ENCODE measurements around the gene ENPP1.

ENPP1 gene

GRCh38 chr6:131807644-131808459 lies at the start of gene ENPP1:
Gene ENPP1, plus strand, starts transcription at chr6:131808020. Its CDS starts 16 bp downstream, at chr6:131808036.
- DNase-seq (ENCODE audit: low read depth, low spot score), result no peak
- H3K27ac ChIP-seq, result no peak within 1 kb of the TSS

- DNase-seq (ENCODE audit: low read depth, low spot score), result no peak
- no peak overlapping the region for H3K27ac ChIP-seq
Measured at GRCh38 chr6:131758920-131759319, 48.9 kb upstream of the ENPP1 start.

GRCh38 chr6:131761060-131761761 lies 46.6 kb upstream of the ENPP1 start:
- no peak for DNase-seq (ENCODE audit: low read depth, low spot score)
- no peak overlapping the region for H3K27ac ChIP-seq

- no peak for DNase-seq (ENCODE audit: low read depth, low spot score)
- H3K27ac ChIP-seq, result no peak overlapping the region
Measured at GRCh38 chr6:131761762-131762067, 46.1 kb upstream of the ENPP1 start.

- no peak for DNase-seq (ENCODE audit: low read depth, low spot score)
Measured at GRCh38 chr6:131762984-131763383, 44.8 kb upstream of the ENPP1 start.

GRCh38 chr6:131763749-131764148 lies 44.1 kb upstream of the ENPP1 start:
- no peak for DNase-seq (ENCODE audit: low read depth, low spot score)
- H3K27ac ChIP-seq, result no peak overlapping the region

More at GRCh38 chr6:131762984-131763383, 44.8 kb upstream of the ENPP1 start:
- no peak overlapping the region for H3K27ac ChIP-seq

- DNase-seq (ENCODE audit: low read depth, low spot score), result no peak
- H3K27ac ChIP-seq, result no peak overlapping the region
Measured at GRCh38 chr6:131764350-131764749, 43.5 kb upstream of the ENPP1 start.

GRCh38 chr6:131765081-131765803 lies 42.6 kb upstream of the ENPP1 start:
- H3K27ac ChIP-seq, result no peak overlapping the region
- no peak for DNase-seq (ENCODE audit: low read depth, low spot score)

GRCh38 chr6:131765804-131766135 lies 42.0 kb upstream of the ENPP1 start:
- H3K27ac ChIP-seq, result no peak overlapping the region
- DNase-seq (ENCODE audit: low read depth, low spot score), result no peak

GRCh38 chr6:131766631-131767030 lies 41.2 kb upstream of the ENPP1 start:
- no peak overlapping the region for H3K27ac ChIP-seq
- no peak for DNase-seq (ENCODE audit: low read depth, low spot score)

- H3K27ac ChIP-seq, result no peak overlapping the region
- DNase-seq (ENCODE audit: low read depth, low spot score), result no peak
Measured at GRCh38 chr6:131768964-131769363, 38.9 kb upstream of the ENPP1 start.

- no peak overlapping the region for H3K27ac ChIP-seq
- no peak for DNase-seq (ENCODE audit: low read depth, low spot score)
Measured at GRCh38 chr6:131769385-131770141, 38.3 kb upstream of the ENPP1 start.

GRCh38 chr6:131770776-131771175 lies 37.0 kb upstream of the ENPP1 start:
- no peak overlapping the region for H3K27ac ChIP-seq
- DNase-seq (ENCODE audit: low read depth, low spot score), result no peak

- no peak overlapping the region for H3K27ac ChIP-seq
- no peak for DNase-seq (ENCODE audit: low read depth, low spot score)
Measured at GRCh38 chr6:131773284-131773950, 34.4 kb upstream of the ENPP1 start.

GRCh38 chr6:131775886-131776285 lies 31.9 kb upstream of the ENPP1 start:
- DNase-seq (ENCODE audit: low read depth, low spot score), result no peak
- H3K27ac ChIP-seq, result no peak overlapping the region

GRCh38 chr6:131776985-131777384 lies 30.8 kb upstream of the ENPP1 start:
- DNase-seq (ENCODE audit: low read depth, low spot score), result no peak
- H3K27ac ChIP-seq, result no peak overlapping the region

GRCh38 chr6:131778169-131778568 lies 29.7 kb upstream of the ENPP1 start:
- DNase-seq (ENCODE audit: low read depth, low spot score), result no peak
- H3K27ac ChIP-seq, result no peak overlapping the region

- no peak for DNase-seq (ENCODE audit: low read depth, low spot score)
- H3K27ac ChIP-seq, result no peak overlapping the region
Measured at GRCh38 chr6:131779304-131779703, 28.5 kb upstream of the ENPP1 start.

- no peak for DNase-seq (ENCODE audit: low read depth, low spot score)
- H3K27ac ChIP-seq, result no peak overlapping the region
Measured at GRCh38 chr6:131780600-131780999, 27.2 kb upstream of the ENPP1 start.

GRCh38 chr6:131781687-131782086 lies 26.1 kb upstream of the ENPP1 start:
- H3K27ac ChIP-seq, result no peak overlapping the region
- no peak for DNase-seq (ENCODE audit: low read depth, low spot score)

Measured in epithelial cell of prostate (primary cell).